ENCODE measurements around the gene DECR2. TPM values are rescaled to one million over a fixed set of nuclear protein-coding genes. Genes with fewer than 3 reads are reported as not detected.

Gene DECR2
- total and polyA plus RNA-seq, 2 donors (not counting 1 experiment from before 2014, with no cell fraction given), result 12.0 to 12.1 TPM

GRCh38 chr16:356741-357140 lies 44.9 kb upstream of the DECR2 start:
- Histone ChIP-seq H3K27ac (ENCODE audit: insufficient read depth, low read length) (no peak overlapping the region), H3K27me3 (ENCODE audit: control insufficient read depth, insufficient read depth, low read length) (no peaks in the 10 kb centered on the region), H4K20me1 (ENCODE audit: control insufficient read depth, extremely low read depth, insufficient read depth, low read length) (no peaks in the 10 kb centered on the region), H3K36me3 (ENCODE audit: control insufficient read depth, insufficient read depth, low read length) (no peaks in the 10 kb centered on the region), H2AFZ (ENCODE audit: low read length) (no peak overlapping the region), H3K4me3 (replicated peaks in 1 of 4; ENCODE audit: control extremely low read depth in 1 of 4, insufficient read depth in 1 of 4, low read depth in 3 of 4, low read length in 4 of 4) (no peak overlapping the region), H3K79me2 (ENCODE audit: control insufficient read depth, insufficient read depth, low read length) (peaks cover under 1% of the 10 kb centered on the region), H3K9ac (ENCODE audit: insufficient read depth, low read length) (no peak overlapping the region), H3K4me2 (ENCODE audit: extremely low read depth, insufficient read depth, low read length) (no peak overlapping the region), H3K9me3 (ENCODE audit: control insufficient read depth, insufficient read depth, low read depth, low read length) (no peaks in the 10 kb centered on the region), H3K4me1 (ENCODE audit: control insufficient read depth, extremely low read depth, insufficient read depth, low read length) (no peaks in the 10 kb centered on the region)
- DNase-seq (ENCODE audit: low read depth in 2 of 2), result no peak
- TF ChIP-seq EZH2 (IDR thresholded peaks at IDR 0.05; ENCODE audit: low read length, missing control alignments) (no peak), CTCF (conservative IDR thresholded peaks at IDR 0.05 in 1 of 2, IDR thresholded peaks at IDR 0.05 in 1 of 2; ENCODE audit: low read depth in 1 of 2, low read length in 2 of 2) (no peak)

- Histone ChIP-seq H3K9ac (ENCODE audit: insufficient read depth, low read length) (no peak overlapping the region), H3K27ac (ENCODE audit: insufficient read depth, low read length) (no peak overlapping the region), H3K9me3 (ENCODE audit: control insufficient read depth, insufficient read depth, low read depth, low read length) (no peaks in the 10 kb centered on the region), H3K4me1 (ENCODE audit: control insufficient read depth, extremely low read depth, insufficient read depth, low read length) (no peaks in the 10 kb centered on the region), H3K4me2 (ENCODE audit: extremely low read depth, insufficient read depth, low read length) (no peak overlapping the region), H4K20me1 (ENCODE audit: control insufficient read depth, extremely low read depth, insufficient read depth, low read length) (no peaks in the 10 kb centered on the region), H3K27me3 (ENCODE audit: control insufficient read depth, insufficient read depth, low read length) (no peaks in the 10 kb centered on the region), H3K36me3 (ENCODE audit: control insufficient read depth, insufficient read depth, low read length) (no peaks in the 10 kb centered on the region), H2AFZ (ENCODE audit: low read length) (no peak overlapping the region), H3K79me2 (ENCODE audit: control insufficient read depth, insufficient read depth, low read length) (no peaks in the 10 kb centered on the region), H3K4me3 (replicated peaks in 1 of 4; ENCODE audit: control extremely low read depth in 1 of 4, insufficient read depth in 1 of 4, low read depth in 3 of 4, low read length in 4 of 4) (no peak overlapping the region)
- TF ChIP-seq EZH2 (IDR thresholded peaks at IDR 0.05; ENCODE audit: low read length, missing control alignments) (no peak), CTCF (conservative IDR thresholded peaks at IDR 0.05 in 1 of 2, IDR thresholded peaks at IDR 0.05 in 1 of 2; ENCODE audit: low read depth in 1 of 2, low read length in 2 of 2) (no peak)
- DNase-seq (ENCODE audit: low read depth in 2 of 2), result no peak
Observed at GRCh38 chr16:359067-359763, 42.5 kb upstream of the DECR2 start.

GRCh38 chr16:359871-360697 lies 41.6 kb upstream of the DECR2 start:
- Histone ChIP-seq H3K4me1 (ENCODE audit: control insufficient read depth, extremely low read depth, insufficient read depth, low read length) (no peaks in the 10 kb centered on the region), H2AFZ (ENCODE audit: low read length) (no peak overlapping the region), H3K27ac (ENCODE audit: insufficient read depth, low read length) (no peak overlapping the region), H3K4me3 (replicated peaks in 1 of 4; ENCODE audit: control extremely low read depth in 1 of 4, insufficient read depth in 1 of 4, low read depth in 3 of 4, low read length in 4 of 4) (no peak overlapping the region), H3K79me2 (ENCODE audit: control insufficient read depth, insufficient read depth, low read length) (no peaks in the 10 kb centered on the region), H3K9me3 (ENCODE audit: control insufficient read depth, insufficient read depth, low read depth, low read length) (no peaks in the 10 kb centered on the region), H3K27me3 (ENCODE audit: control insufficient read depth, insufficient read depth, low read length) (no peaks in the 10 kb centered on the region), H4K20me1 (ENCODE audit: control insufficient read depth, extremely low read depth, insufficient read depth, low read length) (no peaks in the 10 kb centered on the region), H3K9ac (ENCODE audit: insufficient read depth, low read length) (no peak overlapping the region), H3K4me2 (ENCODE audit: extremely low read depth, insufficient read depth, low read length) (no peak overlapping the region), H3K36me3 (ENCODE audit: control insufficient read depth, insufficient read depth, low read length) (no peaks in the 10 kb centered on the region)
- TF ChIP-seq CTCF (conservative IDR thresholded peaks at IDR 0.05 in 1 of 2, IDR thresholded peaks at IDR 0.05 in 1 of 2; ENCODE audit: low read depth in 1 of 2, low read length in 2 of 2) (no peak), EZH2 (IDR thresholded peaks at IDR 0.05; ENCODE audit: low read length, missing control alignments) (no peak)
- DNase-seq (ENCODE audit: low read depth in 2 of 2), result no peak
